Upper lobe of right lung (tissue), 1 donor: ENCODE measurements around the gene HYAL3. TPM values are rescaled to one million over a fixed set of nuclear protein-coding genes. Genes with fewer than 3 reads are reported as not detected.
"Not testable (repeated sequence)": the region's sequence is repeated elsewhere in the genome, so short reads cannot be mapped to it uniquely, and the experiment has no call there.

Source experiments
- ATAC-seq: fragments of 200-7000 bp; cut with Tn5 transposase; one replicate; pipeline ENCODE4 v1.9.1; 2020; ENCODE audit warnings: mild to moderate bottlenecking, moderate library complexity
- DNase-seq: peaks from one replicate; pipeline ENCODE4 v3.0.0-alpha.2; 2020
- H3K27ac ChIP-seq: fragments of 200-600 bp; one replicate; pipeline ENCODE4 v1.8.0; 2022
- H3K27me3 ChIP-seq: fragments of 200-600 bp; one replicate; pipeline ENCODE4 v1.8.0; 2022; ENCODE audit warnings: mild to moderate bottlenecking
- H3K36me3 ChIP-seq: fragments of 200-600 bp; one replicate; pipeline ENCODE4 v1.8.0; 2022
- H3K4me1 ChIP-seq: fragments of 200-600 bp; one replicate; pipeline ENCODE4 v1.8.0; 2022
- H3K4me3 ChIP-seq: fragments of 200-600 bp; one replicate; pipeline ENCODE4 v1.8.0; 2022; ENCODE audit warnings: mild to moderate bottlenecking
- H3K9me3 ChIP-seq: fragments of 200-600 bp; one replicate; pipeline ENCODE4 v1.8.0; 2022
- CTCF ChIP-seq: fragments of 200-600 bp; IDR thresholded peaks from one replicate; pipeline ENCODE4 v1.8.0; 2022; ENCODE audit warnings: antibody characterized with exemption
- intact Hi-C: fragments of 100-400 bp; cut with DNase I; formaldehyde crosslinking; loops from one replicate; pipeline ENCODE4 v1.11.0; 2022
- total RNA-seq: library from RNA; stranded (reverse); fragmentation: NEBNext Ultra II Directional; extraction: Animal tissue kit (Norgen Biotek cat#: 25700); gene quantifications from one replicate; pipeline ENCODE4 v1.2.1, GENCODE V29; 2021
- donor health status: DM: no; HTN: yes; CAD: no; lungs with severe emphysema.

The HYAL3 gene
- total RNA-seq, 1 donor from 2014 or later, result 2.8 TPM

- H3K4me3 ChIP-seq, result no peak overlapping the region
- DNase-seq (no peak), ATAC-seq (no peak)
- TF ChIP-seq CTCF, result no peak
- peaks cover 31% of the 10 kb centered on the region for H3K36me3 ChIP-seq
- H3K27ac ChIP-seq, result no peak overlapping the region
- H3K27me3 ChIP-seq, result no peaks in the 10 kb centered on the region
- intact Hi-C loops, result no loop called here
- no peaks in the 10 kb centered on the region for H3K9me3 ChIP-seq
- peaks cover 9% of the 10 kb centered on the region for H3K4me1 ChIP-seq
These were observed 11.9 kb downstream of the HYAL3 start for GRCh38 chr3:50287262-50287661.

GRCh38 chr3:50286322-50287227, 12.6 kb downstream of the HYAL3 start:
- H3K27me3 ChIP-seq, result no peaks in the 10 kb centered on the region
- intact Hi-C loops, result no loop called here
- DNase-seq, result no peak
- no peak overlapping the region for H3K27ac ChIP-seq
- H3K9me3 ChIP-seq, result no peaks in the 10 kb centered on the region
- no peak for ATAC-seq
- peaks cover 8% of the 10 kb centered on the region for H3K4me1 ChIP-seq
- H3K36me3 ChIP-seq, result peaks cover 31% of the 10 kb centered on the region
- no peak for TF ChIP-seq CTCF
- H3K4me3 ChIP-seq, result no peak overlapping the region

GRCh38 chr3:50284121-50284520, 15.1 kb downstream of the HYAL3 start:
- ATAC-seq, DNase-seq, intact Hi-C loops, H3K27me3 ChIP-seq, H3K9me3 ChIP-seq, H3K4me3 ChIP-seq, H3K4me1 ChIP-seq, H3K27ac ChIP-seq: not testable (repeated sequence)
- H3K36me3 ChIP-seq, result peaks cover 18% of the 10 kb centered on the region

- TF ChIP-seq CTCF, result no peak
- peak; percentile 2 for ATAC-seq
- Histone ChIP-seq H3K4me3 (no peak overlapping the region), H3K27me3 (peaks cover 6% of the 10 kb centered on the region), H3K4me1 (peaks cover 4% of the 10 kb centered on the region), H3K27ac (no peak overlapping the region), H3K9me3 (no peaks in the 10 kb centered on the region), H3K36me3 (no peaks in the 10 kb centered on the region)
- intact Hi-C loops, result no loop called here
- no peak for DNase-seq
These were observed 19.8 kb downstream of the HYAL3 start for GRCh38 chr3:50279255-50280016.

- Histone ChIP-seq H3K4me1 (peaks cover 9% of the 10 kb centered on the region), H3K36me3 (no peaks in the 10 kb centered on the region), H3K27me3 (peaks cover 7% of the 10 kb centered on the region), H3K4me3 (no peak within 1 kb of the TSS), H3K27ac (no peak within 1 kb of the TSS), H3K9me3 (no peaks in the 10 kb centered on the region)
- ATAC-seq (no peak), DNase-seq (no peak)
- intact Hi-C loops, result no loop called here
- TF ChIP-seq CTCF, result no peak
These were observed 20.4 kb downstream of the HYAL3 start, which contains the start of gene LSMEM2 for GRCh38 chr3:50278880-50279224. TSS of gene LSMEM2 (plus strand) at chr3:50279087. CDS start at chr3:50279114, 27 bp downstream.
